HS-5 (cell line): Measurements from ENCODE around the gene HACD2.

Experiments
- DNase-seq: peaks from one replicate; pipeline ENCODE4 v3.0.0-alpha.2; 2012; ENCODE audit warnings: low read depth

HACD2 gene

GRCh38 chr3:123481722-123482457 is 103.0 kb downstream of the HACD2 start:
- DNase-seq, result no peak

GRCh38 chr3:123481071-123481470 is 103.8 kb downstream of the HACD2 start:
- no peak for DNase-seq

GRCh38 chr3:123480428-123480827 is 104.4 kb downstream of the HACD2 start:
- DNase-seq, result no peak

- no peak for DNase-seq
Observed at GRCh38 chr3:123479891-123480290, 105.0 kb downstream of the HACD2 start.

- DNase-seq, result no peak
Observed at GRCh38 chr3:123478314-123478713, 106.5 kb downstream of the HACD2 start.

GRCh38 chr3:123476967-123477750 is 107.7 kb downstream of the HACD2 start:
- DNase-seq, result no peak

- DNase-seq, result no peak
Observed at GRCh38 chr3:123475786-123476185, 109.1 kb downstream of the HACD2 start.

- DNase-seq, result no peak
Observed at GRCh38 chr3:123471106-123471505, 113.7 kb downstream of the HACD2 start.

GRCh38 chr3:123469323-123469995 is 115.4 kb downstream of the HACD2 start:
- DNase-seq, result no peak

- no peak for DNase-seq
Observed at GRCh38 chr3:123467046-123467445, 117.8 kb downstream of the HACD2 start.

- DNase-seq, result no peak
Observed at GRCh38 chr3:123464211-123464610, 120.6 kb downstream of the HACD2 start.

- DNase-seq, result no peak
Observed at GRCh38 chr3:123459862-123460261, 125.0 kb downstream of the HACD2 start.

GRCh38 chr3:123458255-123458654 is 126.6 kb downstream of the HACD2 start:
- no peak for DNase-seq

GRCh38 chr3:123457841-123458240 is 127.0 kb downstream of the HACD2 start:
- no peak for DNase-seq

- DNase-seq, result no peak
Observed at GRCh38 chr3:123453675-123454074, 131.2 kb downstream of the HACD2 start.

- DNase-seq, result no peak
Observed at GRCh38 chr3:123451186-123451585, 133.7 kb downstream of the HACD2 start.

GRCh38 chr3:123449997-123450604 is 134.8 kb downstream of the HACD2 start:
- DNase-seq, result no peak

- no peak for DNase-seq
Observed at GRCh38 chr3:123449102-123449996, 135.5 kb downstream of the HACD2 start.

GRCh38 chr3:123448536-123449101 is 136.2 kb downstream of the HACD2 start, which contains the start of gene ADCY5:
ADCY5 (minus strand) TSS chr3:123449090; CDS start chr3:123448545, 545 bp downstream.
- DNase-seq, result no peak

GRCh38 chr3:123447749-123448517 is 136.9 kb downstream of the HACD2 start:
- DNase-seq, result no peak
